ENCODE measurements around the gene CNOT6L. TPM values are rescaled to one million over a fixed set of nuclear protein-coding genes. Genes with fewer than 3 reads are reported as not detected.

Gene CNOT6L
- total and polyA plus RNA-seq, 2 of the 4 experiments (the other 2 are of a cell fraction) = 3.5 to 21.1 TPM

DNA sequence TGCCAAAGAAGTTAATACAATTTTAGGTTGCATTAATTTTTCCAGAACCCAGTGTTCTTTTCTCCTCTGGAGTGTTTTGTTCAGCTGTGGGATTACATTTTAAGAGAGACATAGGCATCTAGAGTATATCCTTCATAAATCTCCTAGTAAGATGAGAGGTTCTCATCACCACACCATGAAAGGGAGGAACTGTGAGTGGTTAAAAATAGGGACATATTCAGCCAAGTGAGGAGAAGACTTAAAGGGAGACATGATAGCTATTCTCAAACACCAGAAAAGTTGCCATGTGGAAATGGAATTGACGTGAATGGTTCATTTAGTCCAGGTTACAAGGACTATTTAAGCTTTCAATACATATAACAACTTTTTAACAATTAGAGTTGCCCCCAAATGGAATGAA is 37.0 kb upstream of the CNOT6L start:
- ChIA-PET CTCF (interaction anchor here (0.6 to 1.1 kb wide), 3 partner anchors 36 to 94 kb away, joined by 3 to 4 read pairs (median 3); no protein-coding TSS in a partner anchor), POLR2A (ENCODE audit: unreplicated experiment) (no interaction called here)
- Histone ChIP-seq H2AFZ (replicated peaks; ENCODE audit: low read length, poor library complexity) (no peak overlapping the region), H3K56ac (ENCODE audit: extremely low read depth, insufficient read depth, low read length) (no peak overlapping the region), H3K18ac (ENCODE audit: low read depth, low read length) (no peak overlapping the region), H3K9ac (ENCODE audit: low read depth, low read length) (no peak overlapping the region), H2BK120ac (ENCODE audit: low read depth, low read length) (no peak overlapping the region), H2AK9ac (replicated peaks; ENCODE audit: low read depth, low read length, poor library complexity) (no peak overlapping the region), H2BK5ac (ENCODE audit: low read depth, low read length, poor library complexity, severe bottlenecking) (no peak overlapping the region), H3K9me3 (ENCODE audit: control insufficient read depth, insufficient read depth, low read length) (no peaks in the 10 kb centered on the region), H3K4ac (ENCODE audit: low read depth, low read length) (no peak overlapping the region), H4K8ac (ENCODE audit: low read depth in 2 of 2, low read length in 2 of 2) (no peak overlapping the region), H3K4me3 (ENCODE audit: insufficient read depth, low read depth, low read length) (no peak overlapping the region), H2AK5ac (ENCODE audit: low read depth, low read length) (no peak overlapping the region), H3K9me1 (ENCODE audit: insufficient read depth, low read length) (no peaks in the 10 kb centered on the region), H2BK15ac (ENCODE audit: low read depth, low read length) (no peak overlapping the region), H4K20me1 (ENCODE audit: insufficient read depth, low read length) (no peaks in the 10 kb centered on the region), H3K79me1 (ENCODE audit: low read depth in 1 of 2, low read length in 2 of 2) (no peaks in the 10 kb centered on the region), H3K4me2 (ENCODE audit: low read depth, low read length) (no peak overlapping the region), H3K27me3 (ENCODE audit: control insufficient read depth, insufficient read depth, low read length) (no peaks in the 10 kb centered on the region), H3K27ac (ENCODE audit: insufficient read depth, low read length) (no peak overlapping the region), H4K5ac (ENCODE audit: low read depth, low read length) (no peak overlapping the region), H3K14ac (replicated peaks; ENCODE audit: low read depth, low read length) (no peak overlapping the region), H2BK20ac (ENCODE audit: low read depth, low read length) (no peak overlapping the region), H3K36me3 (ENCODE audit: control insufficient read depth, insufficient read depth, low read length) (no peaks in the 10 kb centered on the region), H4K91ac (ENCODE audit: insufficient read depth, low read depth, low read length) (no peak overlapping the region), H3K23ac (ENCODE audit: low read depth, low read length) (no peak overlapping the region), H3K4me1 (ENCODE audit: control insufficient read depth, insufficient read depth, low read length) (no peaks in the 10 kb centered on the region)
- BruUV-seq (replicated peaks) = no TSS peak
- WGBS, 2 experiments (ENCODE audit: extremely low coverage in 2 of 2, insufficient read length in 1 of 2) = no CpG with 5 or more reads among the region's 1 CpG
- intact Hi-C loops (cut with micrococcal nuclease) = no loop called here
- no peak for TF ChIP-seq BHLHE40 (IDR thresholded peaks at IDR 0.05; ENCODE audit: low read depth, low read length)
- TF ChIP-seq FOS (IDR thresholded peaks at IDR 0.05; ENCODE audit: low read depth, low read length) = no peak
- TF ChIP-seq, protein P1, sequence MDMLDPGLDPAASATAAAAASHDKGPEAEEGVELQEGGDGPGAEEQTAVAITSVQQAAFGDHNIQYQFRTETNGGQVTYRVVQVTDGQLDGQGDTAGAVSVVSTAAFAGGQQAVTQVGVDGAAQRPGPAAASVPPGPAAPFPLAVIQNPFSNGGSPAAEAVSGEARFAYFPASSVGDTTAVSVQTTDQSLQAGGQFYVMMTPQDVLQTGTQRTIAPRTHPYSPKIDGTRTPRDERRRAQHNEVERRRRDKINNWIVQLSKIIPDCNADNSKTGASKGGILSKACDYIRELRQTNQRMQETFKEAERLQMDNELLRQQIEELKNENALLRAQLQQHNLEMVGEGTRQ (IDR thresholded peaks at IDR 0.05; ENCODE audit: low read depth, low read length) = no peak
- no peak for TF ChIP-seq POLR2A (IDR thresholded peaks at IDR 0.05; ENCODE audit: low read depth, low read length)
- TF ChIP-seq, protein P2, sequence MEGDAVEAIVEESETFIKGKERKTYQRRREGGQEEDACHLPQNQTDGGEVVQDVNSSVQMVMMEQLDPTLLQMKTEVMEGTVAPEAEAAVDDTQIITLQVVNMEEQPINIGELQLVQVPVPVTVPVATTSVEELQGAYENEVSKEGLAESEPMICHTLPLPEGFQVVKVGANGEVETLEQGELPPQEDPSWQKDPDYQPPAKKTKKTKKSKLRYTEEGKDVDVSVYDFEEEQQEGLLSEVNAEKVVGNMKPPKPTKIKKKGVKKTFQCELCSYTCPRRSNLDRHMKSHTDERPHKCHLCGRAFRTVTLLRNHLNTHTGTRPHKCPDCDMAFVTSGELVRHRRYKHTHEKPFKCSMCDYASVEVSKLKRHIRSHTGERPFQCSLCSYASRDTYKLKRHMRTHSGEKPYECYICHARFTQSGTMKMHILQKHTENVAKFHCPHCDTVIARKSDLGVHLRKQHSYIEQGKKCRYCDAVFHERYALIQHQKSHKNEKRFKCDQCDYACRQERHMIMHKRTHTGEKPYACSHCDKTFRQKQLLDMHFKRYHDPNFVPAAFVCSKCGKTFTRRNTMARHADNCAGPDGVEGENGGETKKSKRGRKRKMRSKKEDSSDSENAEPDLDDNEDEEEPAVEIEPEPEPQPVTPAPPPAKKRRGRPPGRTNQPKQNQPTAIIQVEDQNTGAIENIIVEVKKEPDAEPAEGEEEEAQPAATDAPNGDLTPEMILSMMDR (conservative IDR thresholded peaks at IDR 0.05; ENCODE audit: low read depth, low read length) = no peak
- no peak for TF ChIP-seq CHD1 (IDR thresholded peaks at IDR 0.05; ENCODE audit: low read depth, low read length)
- TF ChIP-seq, protein P3, sequence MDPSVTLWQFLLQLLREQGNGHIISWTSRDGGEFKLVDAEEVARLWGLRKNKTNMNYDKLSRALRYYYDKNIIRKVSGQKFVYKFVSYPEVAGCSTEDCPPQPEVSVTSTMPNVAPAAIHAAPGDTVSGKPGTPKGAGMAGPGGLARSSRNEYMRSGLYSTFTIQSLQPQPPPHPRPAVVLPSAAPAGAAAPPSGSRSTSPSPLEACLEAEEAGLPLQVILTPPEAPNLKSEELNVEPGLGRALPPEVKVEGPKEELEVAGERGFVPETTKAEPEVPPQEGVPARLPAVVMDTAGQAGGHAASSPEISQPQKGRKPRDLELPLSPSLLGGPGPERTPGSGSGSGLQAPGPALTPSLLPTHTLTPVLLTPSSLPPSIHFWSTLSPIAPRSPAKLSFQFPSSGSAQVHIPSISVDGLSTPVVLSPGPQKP (IDR thresholded peaks at IDR 0.05; ENCODE audit: borderline replicate concordance, low read depth, low read length) = no peak
- no peak for TF ChIP-seq MXI1 (IDR thresholded peaks at IDR 0.05; ENCODE audit: borderline replicate concordance, low read depth, low read length)
- TF ChIP-seq CEBPB (IDR thresholded peaks at IDR 0.05; ENCODE audit: low read depth, low read length) = no peak
- no peak for TF ChIP-seq RCOR1 (IDR thresholded peaks at IDR 0.05; ENCODE audit: insufficient replicate concordance, low read length)
- TF ChIP-seq RFX5 (IDR thresholded peaks at IDR 0.05; ENCODE audit: low read depth, low read length) = no peak
- DNase-seq (no peak), ATAC-seq (ENCODE audit: low read depth) (no peak)
- in situ Hi-C loops (cut with MboI; ENCODE audit: low sequenced_read_pairs) = loop anchor here (25.0 kb wide), 1 partner anchor 469 kb away; no protein-coding TSS in a partner anchor
- dilution Hi-C loops (cut with HindIII; ENCODE audit: low sequenced_read_pairs, unreplicated experiment) = no loop called here
